HL-60 (cell line): ENCODE data around the gene RHOXF2B.
"Not testable (repeated sequence)": the region's sequence is repeated elsewhere in the genome, so short reads cannot be mapped to it uniquely, and the experiment has no call there.

Source experiments
- DNase-seq, 2 experiments: peaks; one replicate each; pipeline ENCODE4 v3.0.0-alpha.2; 2010 to 2020; ENCODE audit warnings: low read depth in 1 of 2, low spot score in 1 of 2
- H3K27ac ChIP-seq: fragments of 250-450 bp; sonication (Bioruptor Pico); replicated peaks from 2 replicates; pipeline ENCODE4 v1.5.1; 2020; ENCODE audit warnings: mild to moderate bottlenecking, moderate library complexity
- H3K27me3 ChIP-seq: fragments of 250-450 bp; sonication (Bioruptor Pico); 2 replicates; pipeline ENCODE4 v1.5.1; 2021; ENCODE audit warnings: mild to moderate bottlenecking, moderate library complexity; ENCODE audit not compliant: insufficient read depth, poor library complexity, severe bottlenecking
- H3K4me3 ChIP-seq: replicated peaks from 2 replicates; pipeline ENCODE4 v1.5.1; 2011; ENCODE audit warnings: mild to moderate bottlenecking, control low read depth, low read length; ENCODE audit not compliant: insufficient read depth
- CTCF ChIP-seq: IDR thresholded peaks from one replicate; pipeline ENCODE4 v1.5.1; 2011; ENCODE audit warnings: low read length, control low read depth, inconsistent platforms; ENCODE audit not compliant: insufficient read depth
- GABPA ChIP-seq: IDR thresholded peaks from 2 replicates; pipeline ENCODE4 v1.6.1; 2012; ENCODE audit warnings: low read depth
- POLR2AphosphoS5 ChIP-seq: IDR thresholded peaks from 2 replicates; pipeline ENCODE4 v1.6.1; 2012; ENCODE audit warnings: low read depth
- REST ChIP-seq: IDR thresholded peaks from 2 replicates; pipeline ENCODE4 v1.6.1; 2012; ENCODE audit warnings: low read depth; ENCODE audit not compliant: insufficient replicate concordance
- SPI1 ChIP-seq: IDR thresholded peaks from 2 replicates; pipeline ENCODE4 v1.6.1; 2012; ENCODE audit warnings: low read depth, mild to moderate bottlenecking, borderline replicate concordance

The RHOXF2B gene

GRCh38 chrX:120111611-120112010 lies 34.1 kb upstream of the RHOXF2B start:
- H3K4me3 ChIP-seq, result no peak overlapping the region
- no peak overlapping the region for H3K27ac ChIP-seq
- no peak for TF ChIP-seq SPI1
- H3K27me3 ChIP-seq, result no peaks in the 10 kb centered on the region
- no peak for DNase-seq

GRCh38 chrX:120109378-120109777 lies 31.9 kb upstream of the RHOXF2B start:
- H3K4me3 ChIP-seq, result no peak overlapping the region
- TF ChIP-seq REST (no peak), POLR2AphosphoS5 (no peak), CTCF (no peak), GABPA (no peak)
- DNase-seq, result no peak

GRCh38 chrX:120104707-120105106 lies 27.2 kb upstream of the RHOXF2B start:
- H3K27ac ChIP-seq, H3K27me3 ChIP-seq, DNase-seq, H3K4me3 ChIP-seq: not testable (repeated sequence)

More at GRCh38 chrX:120109378-120109777, 31.9 kb upstream of the RHOXF2B start:
- Histone ChIP-seq H3K27me3 (no peaks in the 10 kb centered on the region), H3K27ac (no peak overlapping the region)

- H3K4me3 ChIP-seq, H3K27me3 ChIP-seq, DNase-seq, H3K27ac ChIP-seq: not testable (repeated sequence)
These were observed 23.6 kb upstream of the RHOXF2B start for GRCh38 chrX:120101057-120101456.

DNA sequence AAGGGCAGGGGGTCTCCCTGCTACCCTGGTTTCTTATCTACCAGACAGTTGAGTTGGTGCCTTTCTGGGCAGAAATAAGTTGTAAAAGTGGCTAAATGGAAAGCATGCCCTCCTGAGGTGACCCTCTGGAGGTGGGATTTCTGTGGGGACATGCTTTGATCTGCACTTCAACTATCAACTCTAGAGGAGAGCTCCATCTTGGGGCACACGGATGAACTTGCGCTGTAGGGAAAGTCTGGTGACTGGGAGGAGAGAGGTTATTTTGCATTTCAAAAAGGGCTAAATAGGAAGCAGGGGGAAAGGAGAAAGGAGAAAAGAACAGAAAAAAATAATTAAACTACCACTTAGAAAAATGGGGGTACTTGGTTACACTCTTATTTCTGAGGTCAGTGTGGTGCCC lies 12.7 kb upstream of the RHOXF2B start:
- H3K4me3 ChIP-seq, result no peak overlapping the region
- DNase-seq, result no peak
- no peaks in the 10 kb centered on the region for H3K27me3 ChIP-seq
- no peak overlapping the region for H3K27ac ChIP-seq
- TF ChIP-seq GABPA (no peak), SPI1 (no peak), REST (no peak), CTCF (no peak), POLR2AphosphoS5 (no peak)
